Fibroblast of skin of back (primary cell): ENCODE measurements around the gene FOXO3.
A peak's percentile ranks its signal among the peaks of the same experiment; 100 is the strongest.

Experiments
- DNase-seq: peaks from one replicate; pipeline ENCODE4 v3.0.0-alpha.2; 2013

Gene FOXO3

GRCh38 chr6:108598305-108598863, 37.7 kb downstream of the FOXO3 start:
- DNase-seq: peak; percentile 55

GRCh38 chr6:108604156-108604555, 43.4 kb downstream of the FOXO3 start:
- no peak for DNase-seq

- DNase-seq: no peak
Observed at GRCh38 chr6:108606250-108606690, 45.6 kb downstream of the FOXO3 start.

GRCh38 chr6:108608453-108609275, 47.9 kb downstream of the FOXO3 start:
- DNase-seq: no peak

GRCh38 chr6:108609276-108609769, 48.6 kb downstream of the FOXO3 start:
- DNase-seq: peak; percentile 36

- no peak for DNase-seq
Observed at GRCh38 chr6:108610270-108610839, 49.6 kb downstream of the FOXO3 start.

- DNase-seq: no peak
Observed at GRCh38 chr6:108610957-108611586, 50.4 kb downstream of the FOXO3 start.

- no peak for DNase-seq
Observed at GRCh38 chr6:108612852-108613251, 52.1 kb downstream of the FOXO3 start.

GRCh38 chr6:108616544-108616943, 55.8 kb downstream of the FOXO3 start:
- DNase-seq: no peak

GRCh38 chr6:108616973-108617372, 56.3 kb downstream of the FOXO3 start:
- DNase-seq: no peak

- DNase-seq: no peak
Observed at GRCh38 chr6:108618623-108619152, 58.0 kb downstream of the FOXO3 start.

- no peak for DNase-seq
Observed at GRCh38 chr6:108619431-108620197, 58.9 kb downstream of the FOXO3 start.

- DNase-seq: peak; percentile 81
Observed at GRCh38 chr6:108621117-108621516, 60.4 kb downstream of the FOXO3 start.

- DNase-seq: peak; percentile 87
Observed at GRCh38 chr6:108622641-108623298, 62.1 kb downstream of the FOXO3 start.

GRCh38 chr6:108623995-108624394, 63.3 kb downstream of the FOXO3 start:
- DNase-seq: no peak

- DNase-seq: no peak
Observed at GRCh38 chr6:108625581-108625980, 64.9 kb downstream of the FOXO3 start.

GRCh38 chr6:108626777-108627176, 66.1 kb downstream of the FOXO3 start:
- DNase-seq: no peak

GRCh38 chr6:108627692-108628550, 67.2 kb downstream of the FOXO3 start:
- peak; percentile 12 for DNase-seq

- no peak for DNase-seq
Observed at GRCh38 chr6:108630050-108630714, 69.5 kb downstream of the FOXO3 start.

GRCh38 chr6:108632441-108632840, 71.7 kb downstream of the FOXO3 start:
- no peak for DNase-seq
